Glomerular visceral epithelial cell (primary cell): ENCODE results near the gene RHOV.
A peak's percentile ranks its signal among the peaks of the same experiment; 100 is the strongest.

Source experiments
- DNase-seq: peaks from one replicate; pipeline ENCODE4 v3.0.0-alpha.2; 2016; ENCODE audit errors: extremely low spot score

The RHOV gene

DNA sequence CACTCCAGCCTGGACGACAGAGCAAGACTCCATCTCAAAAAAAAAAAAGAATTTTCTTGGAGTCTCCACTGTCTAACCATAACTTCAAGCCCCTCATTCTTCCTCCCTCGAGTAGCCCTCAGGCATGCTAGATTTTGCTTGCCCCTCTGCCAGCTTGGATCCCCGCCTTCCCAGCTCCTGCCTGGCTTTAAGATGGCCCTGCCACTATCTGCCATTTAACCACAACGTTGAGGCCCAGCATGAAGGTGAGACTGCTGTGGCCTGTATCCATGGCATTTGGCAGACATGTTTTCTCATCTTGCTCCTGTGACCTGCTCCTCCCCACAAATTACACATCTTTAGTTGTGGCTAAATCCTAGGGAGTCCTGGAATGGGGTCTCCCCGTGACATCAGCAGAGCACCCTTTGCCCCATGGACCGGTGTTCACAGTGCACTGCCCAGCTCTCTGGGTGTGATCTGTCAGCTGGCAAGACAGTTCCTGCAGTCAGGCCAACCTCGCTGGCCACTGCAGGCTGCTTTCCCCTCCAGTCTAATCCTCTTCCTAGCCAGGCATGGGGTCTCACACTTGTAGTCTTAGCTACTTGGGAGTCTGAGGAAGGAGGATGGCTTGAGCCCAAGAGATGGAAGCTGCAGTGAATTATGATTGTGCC, 30.6 kb upstream of the RHOV start:
- no peak for DNase-seq

DNA sequence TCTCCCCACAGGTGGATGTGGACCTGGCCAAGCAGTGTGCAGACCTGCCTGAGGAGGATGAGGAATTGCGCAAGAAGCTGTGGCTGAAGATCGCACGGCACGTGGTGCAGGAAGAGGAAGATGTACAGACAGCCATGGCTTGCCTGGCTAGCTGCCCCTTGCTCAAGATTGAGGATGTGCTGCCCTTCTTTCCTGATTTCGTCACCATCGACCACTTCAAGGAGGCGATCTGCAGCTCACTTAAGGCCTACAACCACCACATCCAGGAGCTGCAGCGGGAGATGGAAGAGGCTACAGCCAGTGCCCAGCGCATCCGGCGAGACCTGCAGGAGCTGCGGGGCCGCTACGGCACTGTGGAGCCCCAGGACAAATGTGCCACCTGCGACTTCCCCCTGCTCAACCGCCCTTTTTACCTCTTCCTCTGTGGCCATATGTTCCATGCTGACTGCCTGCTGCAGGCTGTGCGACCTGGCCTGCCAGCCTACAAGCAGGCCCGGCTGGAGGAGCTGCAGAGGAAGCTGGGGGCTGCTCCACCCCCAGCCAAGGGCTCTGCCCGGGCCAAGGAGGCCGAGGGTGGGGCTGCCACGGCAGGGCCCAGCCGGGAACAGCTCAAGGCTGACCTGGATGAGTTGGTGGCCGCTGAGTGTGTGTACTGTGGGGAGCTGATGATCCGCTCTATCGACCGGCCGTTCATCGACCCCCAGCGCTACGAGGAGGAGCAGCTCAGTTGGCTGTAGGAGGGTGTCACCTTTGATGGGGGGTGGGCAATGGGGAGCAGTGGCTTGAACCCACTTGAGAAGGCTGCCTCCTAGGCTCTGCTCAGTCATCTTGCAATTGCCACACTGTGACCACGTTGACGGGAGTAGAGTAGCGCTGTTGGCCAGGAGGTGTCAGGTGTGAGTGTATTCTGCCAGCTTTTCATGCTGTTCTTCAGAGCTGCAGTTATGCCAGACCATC, 28.8 kb upstream of the RHOV start:
- DNase-seq = no peak

DNA sequence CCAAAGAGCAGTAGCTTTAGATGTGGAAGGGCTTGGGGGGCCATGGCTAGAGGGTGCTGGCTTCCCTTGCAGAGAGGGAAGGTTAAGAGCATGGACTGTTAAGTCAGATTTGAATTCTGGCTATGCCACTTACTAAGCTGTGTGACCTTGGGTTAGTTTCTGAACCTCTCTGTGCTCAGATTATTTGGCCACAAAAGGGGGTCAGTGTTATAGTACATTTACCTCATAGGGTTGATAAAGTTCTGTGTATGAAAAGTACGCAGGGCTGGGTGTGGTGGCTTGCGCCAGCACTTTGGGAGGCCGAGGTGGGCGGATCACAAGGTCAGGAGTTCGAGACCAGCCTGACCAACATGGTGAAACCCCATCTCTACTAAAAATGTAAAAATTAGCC, 27.0 kb upstream of the RHOV start:
- no peak for DNase-seq

DNA sequence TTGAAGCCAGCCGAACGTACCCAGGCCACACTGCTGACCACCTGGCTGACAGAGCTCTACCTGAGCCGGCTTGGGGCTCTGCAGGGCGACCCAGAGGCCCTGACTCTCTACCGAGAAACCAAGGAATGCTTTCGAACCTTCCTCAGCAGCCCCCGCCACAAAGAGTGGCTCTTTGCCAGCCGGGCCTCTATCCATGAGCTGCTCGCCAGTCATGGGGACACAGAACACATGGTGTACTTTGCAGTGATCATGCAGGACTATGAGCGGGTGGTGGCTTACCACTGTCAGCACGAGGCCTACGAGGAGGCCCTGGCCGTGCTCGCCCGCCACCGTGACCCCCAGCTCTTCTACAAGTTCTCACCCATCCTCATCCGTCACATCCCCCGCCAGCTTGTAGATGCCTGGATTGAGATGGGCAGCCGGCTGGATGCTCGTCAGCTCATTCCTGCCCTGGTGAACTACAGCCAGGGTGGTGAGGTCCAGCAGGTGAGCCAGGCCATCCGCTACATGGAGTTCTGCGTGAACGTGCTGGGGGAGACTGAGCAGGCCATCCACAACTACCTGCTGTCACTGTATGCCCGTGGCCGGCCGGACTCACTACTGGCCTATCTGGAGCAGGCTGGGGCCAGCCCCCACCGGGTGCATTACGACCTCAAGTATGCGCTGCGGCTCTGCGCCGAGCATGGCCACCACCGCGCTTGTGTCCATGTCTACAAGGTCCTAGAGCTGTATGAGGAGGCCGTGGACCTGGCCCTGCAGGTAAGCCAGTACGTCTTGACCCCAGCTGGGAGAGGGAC, 26.4 kb upstream of the RHOV start:
- DNase-seq = no peak

DNA sequence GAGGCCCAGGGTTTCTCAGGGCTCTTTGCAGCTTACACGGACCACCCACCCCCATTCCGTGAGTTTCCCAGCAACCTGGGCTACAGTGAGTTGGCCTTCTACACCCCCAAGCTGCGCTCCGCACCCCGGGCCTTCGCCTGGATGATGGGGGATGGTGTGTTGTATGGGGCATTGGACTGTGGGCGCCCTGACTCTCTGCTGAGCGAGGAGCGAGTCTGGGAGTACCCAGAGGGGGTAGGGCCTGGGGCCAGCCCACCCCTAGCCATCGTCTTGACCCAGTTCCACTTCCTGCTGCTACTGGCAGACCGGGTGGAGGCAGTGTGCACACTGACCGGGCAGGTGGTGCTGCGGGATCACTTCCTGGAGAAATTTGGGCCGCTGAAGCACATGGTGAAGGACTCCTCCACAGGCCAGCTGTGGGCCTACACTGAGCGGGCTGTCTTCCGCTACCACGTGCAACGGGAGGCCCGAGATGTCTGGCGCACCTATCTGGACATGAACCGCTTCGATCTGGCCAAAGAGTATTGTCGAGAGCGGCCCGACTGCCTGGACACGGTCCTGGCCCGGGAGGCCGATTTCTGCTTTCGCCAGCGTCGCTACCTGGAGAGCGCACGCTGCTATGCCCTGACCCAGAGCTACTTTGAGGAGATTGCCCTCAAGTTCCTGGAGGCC, 25.6 kb upstream of the RHOV start:
- DNase-seq = no peak

DNA sequence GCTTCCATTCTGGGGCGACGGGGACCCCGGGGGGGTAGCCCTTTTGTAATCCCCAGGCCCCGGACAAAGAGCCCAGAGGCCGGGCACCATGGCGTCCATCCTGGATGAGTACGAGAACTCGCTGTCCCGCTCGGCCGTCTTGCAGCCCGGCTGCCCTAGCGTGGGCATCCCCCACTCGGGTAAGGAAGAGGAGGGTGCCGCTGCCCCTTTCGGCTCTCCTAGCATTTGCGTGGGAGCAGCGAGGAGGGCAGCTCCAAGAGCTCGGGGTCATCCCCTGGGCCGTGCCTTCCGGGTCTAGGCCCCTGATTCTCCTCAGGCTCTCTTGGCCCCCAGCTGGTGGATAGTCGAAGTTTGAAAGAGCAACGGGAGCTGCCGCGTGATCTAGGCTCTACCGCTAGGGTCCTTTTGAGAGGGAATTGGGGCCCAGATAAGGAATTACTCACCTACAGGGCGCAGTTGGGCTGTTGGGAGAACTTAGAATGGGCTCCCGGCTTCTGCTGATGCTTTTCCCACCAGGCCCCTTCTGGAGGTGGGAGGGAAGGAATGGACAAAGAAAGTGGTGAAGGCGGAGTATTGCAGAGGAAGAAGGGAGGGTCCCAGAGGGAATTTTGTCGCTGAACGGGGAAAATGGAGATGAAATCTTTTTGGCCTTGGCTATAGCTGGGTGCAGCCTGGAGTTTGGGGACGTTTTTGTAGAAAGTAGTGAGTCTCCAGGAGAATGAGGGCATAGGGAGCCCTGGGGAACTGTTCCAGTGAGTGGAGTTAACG, 20.8 kb upstream of the RHOV start:
- DNase-seq = peak; percentile 80

DNA sequence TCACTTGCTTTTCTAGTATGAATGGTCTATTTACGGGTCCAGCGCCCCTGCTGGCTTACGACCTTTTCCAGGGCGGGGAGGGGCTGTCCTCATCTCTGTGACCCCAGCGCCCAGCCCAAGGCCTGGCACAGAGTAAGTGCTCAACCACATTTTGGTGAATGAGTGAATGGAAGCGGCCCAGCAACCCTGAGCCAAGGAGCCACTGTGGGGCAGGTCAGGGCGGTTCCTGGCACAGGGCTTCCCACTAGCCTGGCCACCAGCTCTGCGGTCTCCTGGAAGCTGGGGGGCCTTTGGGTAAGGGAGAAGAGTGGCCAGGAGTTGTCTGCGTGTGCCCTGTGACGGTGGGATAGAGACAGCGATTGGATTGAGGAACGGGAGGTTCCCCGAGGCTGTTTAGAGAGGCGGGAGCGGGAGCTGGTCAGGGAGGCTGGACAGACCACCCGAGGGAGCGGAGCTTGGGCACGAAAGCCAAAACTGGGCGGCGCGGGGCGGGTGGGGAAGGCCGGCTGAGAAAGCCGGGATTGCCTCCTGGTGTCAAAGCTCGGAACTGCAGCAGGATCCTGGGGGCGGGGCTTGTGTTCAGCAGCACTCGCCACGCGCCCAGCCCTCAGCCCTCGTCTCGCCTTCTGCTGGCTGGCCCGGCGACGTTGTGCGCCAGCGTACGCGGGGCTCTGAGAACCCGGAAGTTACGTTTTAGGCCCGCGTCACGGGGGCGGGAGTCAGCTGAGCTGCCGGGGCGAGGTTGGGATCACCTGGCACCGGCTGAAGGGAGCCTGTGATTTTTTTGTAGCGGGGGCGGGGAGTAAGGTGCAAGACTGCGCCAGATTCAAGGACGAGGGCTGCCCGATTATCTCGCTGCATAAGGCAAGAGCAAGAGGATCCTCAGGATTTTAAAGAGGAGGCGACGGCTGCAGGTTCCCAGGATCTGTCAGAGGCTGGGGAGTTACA, 20.0 kb upstream of the RHOV start, which contains the start of gene VPS18:
TSS of gene VPS18 (plus strand) at position 718 of the 948 bp plus-strand sequence. CDS start 319 bp downstream, outside the sequence.
- peak; percentile 98 for DNase-seq

DNA sequence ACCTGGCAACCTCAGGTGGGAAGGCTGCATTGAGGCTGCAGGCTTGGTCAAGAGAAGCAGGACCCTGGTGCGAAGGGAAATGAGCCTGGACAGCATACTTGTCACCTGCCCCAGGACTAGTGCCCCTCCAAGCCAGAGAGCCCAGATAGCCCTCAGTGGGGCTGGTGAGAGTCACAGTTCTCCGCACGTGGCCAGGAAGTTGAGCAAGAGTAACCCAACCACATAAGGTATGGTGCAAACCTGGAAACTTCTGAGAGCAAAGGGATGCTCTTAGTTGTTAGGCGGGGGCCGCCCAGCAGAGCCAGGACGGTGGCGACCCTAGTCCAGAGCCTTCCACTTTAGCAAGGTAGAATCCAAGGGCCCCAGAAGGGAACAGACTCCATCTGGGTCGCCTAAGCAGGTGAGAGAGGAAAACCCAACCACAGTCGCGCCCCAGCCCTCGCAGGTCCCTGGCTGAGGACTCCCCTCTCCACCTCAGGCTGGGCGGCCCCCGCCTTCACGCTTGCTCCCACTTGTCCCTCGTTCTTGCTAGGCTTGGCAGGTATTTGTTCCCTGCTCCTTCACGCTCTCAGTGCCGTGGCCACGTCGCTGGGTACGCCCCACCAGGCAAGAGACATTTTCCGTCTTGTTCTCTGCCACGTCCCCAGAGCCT, 19.1 kb upstream of the RHOV start:
- no peak for DNase-seq

DNA sequence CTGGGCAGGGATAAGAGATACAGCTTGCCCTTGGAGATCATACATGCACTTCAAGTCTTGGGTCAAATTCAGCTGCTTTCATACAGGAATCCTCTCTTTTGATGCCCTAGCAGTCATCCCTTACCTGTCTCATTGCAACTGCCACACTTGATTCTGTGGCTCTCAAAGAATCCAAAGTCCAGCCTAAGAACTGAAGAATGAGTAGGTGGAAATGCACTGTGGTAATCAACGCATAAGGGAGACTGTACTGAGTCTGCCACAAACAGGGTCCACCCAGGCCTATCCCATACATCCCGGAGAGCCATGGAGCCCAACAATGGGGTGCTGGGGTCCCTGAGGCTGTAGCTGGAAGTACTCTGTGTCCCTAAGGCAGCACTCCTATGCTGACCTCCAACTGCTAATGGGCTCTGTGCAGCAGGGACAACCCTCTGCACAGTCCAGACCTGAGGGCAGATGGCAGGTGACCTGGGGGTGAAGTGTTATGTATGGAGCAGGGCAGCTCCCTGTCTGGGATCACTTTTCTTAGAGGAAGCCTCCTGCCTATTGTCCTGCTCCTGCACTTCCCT, 18.5 kb upstream of the RHOV start:
- DNase-seq = no peak

DNA sequence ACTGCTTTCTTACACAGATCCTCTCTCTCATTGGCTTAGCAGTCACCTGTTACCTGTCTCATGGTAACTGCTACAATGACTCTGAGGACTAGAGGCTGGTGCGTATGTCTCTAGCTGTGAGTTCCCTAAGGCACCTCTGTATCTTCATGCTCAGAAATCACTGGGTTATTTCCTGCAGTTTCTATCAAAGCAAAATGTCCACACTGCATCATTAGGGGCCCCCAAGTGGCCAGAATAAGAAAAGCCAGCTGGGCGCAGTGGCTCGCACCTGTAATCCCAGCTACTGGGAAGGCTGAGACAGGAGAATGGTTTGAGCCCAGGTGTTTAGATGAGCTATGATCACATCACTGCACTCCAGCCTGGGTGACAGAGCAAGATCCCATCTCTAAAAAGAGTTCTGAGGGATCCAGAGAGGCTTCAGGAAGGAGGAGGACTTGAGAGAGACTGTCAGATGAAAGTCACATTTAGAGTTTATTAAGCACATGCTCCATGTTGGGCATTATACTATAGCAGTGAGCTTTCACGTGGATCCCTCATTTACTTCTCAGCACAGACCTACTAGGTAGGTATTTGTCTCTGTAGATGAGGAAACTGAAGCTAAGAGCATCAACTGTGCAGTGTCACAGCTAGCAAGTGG, 17.9 kb upstream of the RHOV start:
- DNase-seq = peak; percentile 65

DNA sequence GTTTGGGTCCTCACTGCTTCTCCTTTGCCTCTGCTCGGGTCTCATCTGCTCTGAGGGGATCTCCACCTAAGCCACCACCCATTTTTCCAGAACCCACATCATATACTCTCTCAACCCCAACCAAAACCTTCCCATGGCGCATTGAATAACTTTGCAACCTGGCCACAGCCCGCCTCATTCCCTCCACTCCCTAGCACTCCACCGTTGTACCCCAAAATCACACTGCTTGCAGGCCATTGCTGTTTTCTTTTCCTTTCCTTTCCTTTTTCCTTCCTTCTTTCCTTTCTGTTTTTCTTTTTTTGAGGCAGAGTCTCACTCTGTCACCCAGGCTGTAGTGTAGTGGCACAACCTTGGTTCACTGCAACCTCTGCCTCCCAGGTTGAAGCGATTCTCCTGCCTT, 17.1 kb upstream of the RHOV start:
- DNase-seq = no peak

DNA sequence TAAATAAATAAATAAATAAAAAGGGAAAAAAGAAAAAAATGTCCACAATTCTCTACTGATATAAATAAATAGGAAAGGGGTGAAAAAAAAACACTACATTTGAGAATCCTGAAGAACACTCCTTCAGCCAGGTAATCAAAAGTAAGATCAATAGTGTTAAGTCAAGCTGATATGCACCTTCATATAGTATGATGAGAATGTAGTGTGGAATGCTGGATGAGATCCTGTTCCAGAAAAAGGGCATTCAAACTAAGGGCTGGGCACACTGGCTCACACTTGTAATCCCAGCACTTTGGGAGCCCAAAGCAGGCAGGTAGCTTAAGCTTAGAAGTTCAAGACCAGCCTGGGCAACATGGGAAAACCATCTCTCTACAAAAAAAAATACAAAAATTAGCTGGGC, 15.1 kb upstream of the RHOV start:
- DNase-seq = no peak

DNA sequence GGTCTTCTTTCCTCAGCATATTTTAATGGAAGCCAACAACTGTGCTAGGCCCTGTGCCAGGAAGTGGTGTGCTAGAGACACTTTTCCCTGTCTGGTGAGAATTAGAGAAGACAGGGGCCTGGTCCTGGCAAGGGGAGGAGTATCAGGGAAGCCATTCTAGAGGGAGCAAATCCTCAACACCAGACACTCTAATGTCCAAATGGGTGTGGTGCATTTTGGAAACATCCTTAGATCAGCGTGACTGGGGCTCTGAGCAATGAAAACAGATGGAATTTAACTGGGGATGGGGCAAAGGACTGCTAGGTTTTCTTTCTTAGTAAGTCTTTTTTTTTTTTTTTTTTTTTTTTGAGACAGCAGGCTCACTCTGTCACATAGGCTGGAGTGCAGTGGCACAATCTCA, 12.6 kb upstream of the RHOV start:
- no peak for DNase-seq

DNA sequence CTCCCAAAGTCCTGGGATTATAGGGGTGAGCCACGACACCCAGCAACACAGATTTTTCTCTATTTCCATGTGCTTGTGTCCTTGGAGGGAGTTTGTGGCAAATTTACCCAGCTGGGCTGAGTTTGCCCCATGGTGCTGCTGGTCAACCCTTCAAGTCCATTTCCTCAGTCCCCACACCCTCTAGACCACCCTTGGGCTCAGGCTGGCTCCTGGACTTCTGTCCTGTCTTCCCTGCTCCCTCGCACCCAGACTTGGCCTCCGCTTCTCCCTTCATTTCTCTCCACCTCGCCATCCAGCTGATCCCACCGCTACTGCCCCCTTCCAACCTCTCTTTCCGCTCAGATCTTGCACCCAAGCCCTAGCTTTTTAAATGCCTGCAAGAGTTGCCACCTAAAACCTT, 7.3 kb upstream of the RHOV start:
- no peak for DNase-seq

DNA sequence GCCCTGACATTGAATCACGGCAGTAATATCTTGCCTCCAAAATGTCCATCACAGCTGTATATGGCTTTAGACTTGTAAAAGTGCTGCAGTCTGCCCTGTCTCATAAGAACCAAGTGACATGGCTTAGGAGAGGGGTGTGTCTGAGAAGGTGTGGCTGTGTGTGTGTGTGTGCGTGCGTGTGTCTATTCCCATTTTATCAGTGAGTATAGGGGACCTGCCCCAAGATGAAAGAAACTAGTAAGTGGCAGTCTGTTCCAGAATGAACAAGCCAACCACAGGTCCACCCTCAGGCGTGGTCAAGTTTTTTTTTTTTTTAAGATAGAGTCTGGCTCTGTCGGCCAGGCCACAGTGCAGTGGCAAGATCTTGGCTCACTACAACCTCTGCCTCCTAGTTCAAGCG, 5.6 kb upstream of the RHOV start:
- no peak for DNase-seq

DNA sequence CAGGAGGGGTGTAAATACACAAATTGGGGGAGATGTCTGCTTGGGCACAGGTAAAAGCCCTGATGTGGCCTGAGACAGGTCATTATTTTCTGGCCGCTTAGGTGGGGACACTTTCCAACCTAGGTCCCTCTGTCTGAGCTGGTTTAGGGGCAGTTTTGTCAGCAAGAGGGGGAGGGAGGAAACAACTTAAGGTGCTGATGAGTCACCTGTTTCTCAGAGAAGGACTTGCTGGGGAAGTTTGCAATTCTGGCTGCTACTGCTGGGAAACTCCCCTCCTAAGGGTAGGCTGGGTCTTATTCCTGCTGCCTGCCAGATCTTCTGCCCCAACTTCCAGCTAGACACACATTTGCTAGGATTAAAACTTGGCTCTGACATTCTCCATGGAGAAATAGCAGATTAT, 4.8 kb upstream of the RHOV start:
- peak; percentile 68 for DNase-seq

DNA sequence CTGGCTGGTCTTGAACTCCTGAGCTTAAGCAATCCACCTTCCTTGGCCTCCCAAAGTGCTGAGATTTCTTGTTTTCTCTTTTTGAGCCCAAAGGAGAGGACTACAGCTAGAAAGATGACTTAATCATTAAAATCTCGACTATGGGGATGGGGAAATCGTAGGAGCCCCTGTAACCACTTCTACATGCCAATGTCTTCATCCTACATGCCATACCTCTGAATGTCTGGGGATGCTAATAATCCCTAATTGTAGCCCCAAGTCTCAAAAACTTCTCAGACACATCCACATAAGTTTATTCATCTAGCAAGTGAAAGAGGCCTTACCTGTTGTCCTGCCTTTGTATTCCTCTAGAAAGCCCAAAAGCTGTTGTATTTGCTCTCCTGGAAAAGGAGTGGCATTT, 3.7 kb upstream of the RHOV start:
- DNase-seq = no peak

DNA sequence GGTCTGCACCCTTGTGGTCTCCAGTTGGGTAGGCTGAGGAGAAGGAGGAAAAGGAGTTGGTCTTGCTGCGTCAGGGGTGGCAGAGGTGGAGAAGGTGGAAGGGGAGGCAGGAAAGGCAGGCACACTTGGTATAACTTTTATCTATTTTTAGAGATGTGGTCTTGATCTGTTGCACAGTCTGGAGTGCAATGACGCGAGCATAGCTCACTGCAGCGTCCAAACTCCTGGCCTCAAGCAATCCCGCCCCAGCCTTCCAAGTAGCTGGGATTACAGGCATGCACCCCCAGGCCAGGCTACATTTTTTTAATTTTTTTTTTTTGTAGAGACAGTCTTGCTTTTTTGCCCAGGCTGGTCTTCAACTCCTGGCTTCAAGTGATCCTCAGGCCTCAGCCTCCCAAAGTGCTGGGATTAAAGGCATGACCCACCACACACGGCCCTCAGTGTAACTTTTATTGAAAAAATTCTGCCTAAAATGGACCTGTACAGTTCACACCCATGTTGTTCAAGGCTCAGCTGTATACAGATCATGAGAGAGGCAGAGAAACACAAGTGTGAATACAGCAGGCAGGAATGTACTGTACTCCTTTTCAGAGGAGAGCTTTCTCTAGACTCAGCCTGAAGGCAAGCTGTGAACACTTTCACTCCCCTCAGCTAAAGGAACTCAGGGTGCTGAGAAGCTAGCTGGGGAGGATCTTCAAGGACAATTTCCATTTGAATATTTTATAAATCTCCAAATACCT, 2.1 kb upstream of the RHOV start:
- no peak for DNase-seq
